Colonic mucosa (tissue), 4 donors: ENCODE results near the gene ASPG. TPM values are rescaled to one million over a fixed set of nuclear protein-coding genes. Genes with fewer than 3 reads are reported as not detected.

ENCODE experiments used
- DNase-seq: peaks from one replicate; pipeline ENCODE4 v3.0.0-alpha.2; 2020
- H3K27ac ChIP-seq: fragments of 200-600 bp; one replicate; pipeline ENCODE4 v1.8.0; 2021
- H3K27me3 ChIP-seq: fragments of 200-600 bp; one replicate; pipeline ENCODE4 v1.8.0; 2021
- H3K36me3 ChIP-seq: fragments of 200-600 bp; one replicate; pipeline ENCODE4 v1.8.0; 2021
- H3K4me1 ChIP-seq: fragments of 200-600 bp; one replicate; pipeline ENCODE4 v1.8.0; 2021; ENCODE audit warnings: mild to moderate bottlenecking
- H3K4me3 ChIP-seq: fragments of 200-600 bp; one replicate; pipeline ENCODE4 v1.8.0; 2021
- H3K9ac ChIP-seq, 2 donors: one replicate each; pipeline ENCODE4 v1.7.0; 2013; ENCODE audit warnings: control low read depth in 2 of 2, low read depth in 2 of 2, low read length in 2 of 2
- H3K9me3 ChIP-seq: fragments of 200-600 bp; one replicate; pipeline ENCODE4 v1.8.0; 2021
- intact Hi-C: fragments of 100-400 bp; cut with DNase I; formaldehyde crosslinking; loops from one replicate; pipeline ENCODE4 v1.14.1; 2022
- total RNA-seq, 2 donors: library from RNA; stranded (reverse); fragmentation: NEBNext Ultra II Directional in 1 of 2; extraction: Animal tissue kit (Norgen Biotek cat#: 25700) in 1 of 2; gene quantifications; one replicate each; pipeline ENCODE4 v1.2.1, GENCODE V29; 2021
- TF ChIP-seq, protein P1 (sequence below): fragments of 200-600 bp; IDR thresholded peaks from one replicate; pipeline ENCODE4 v1.8.0; 2022; ENCODE audit warnings: antibody characterized with exemption, mild to moderate bottlenecking
- donor health status: healthy.
- donor health status: DM: no; HTN: no; CAD: no.
- donor health status: DM: no; HTN: no; CAD: no.

ASPG gene
- total RNA-seq, 2 donors from 2014 or later: 1.4 to 7.5 TPM

DNA sequence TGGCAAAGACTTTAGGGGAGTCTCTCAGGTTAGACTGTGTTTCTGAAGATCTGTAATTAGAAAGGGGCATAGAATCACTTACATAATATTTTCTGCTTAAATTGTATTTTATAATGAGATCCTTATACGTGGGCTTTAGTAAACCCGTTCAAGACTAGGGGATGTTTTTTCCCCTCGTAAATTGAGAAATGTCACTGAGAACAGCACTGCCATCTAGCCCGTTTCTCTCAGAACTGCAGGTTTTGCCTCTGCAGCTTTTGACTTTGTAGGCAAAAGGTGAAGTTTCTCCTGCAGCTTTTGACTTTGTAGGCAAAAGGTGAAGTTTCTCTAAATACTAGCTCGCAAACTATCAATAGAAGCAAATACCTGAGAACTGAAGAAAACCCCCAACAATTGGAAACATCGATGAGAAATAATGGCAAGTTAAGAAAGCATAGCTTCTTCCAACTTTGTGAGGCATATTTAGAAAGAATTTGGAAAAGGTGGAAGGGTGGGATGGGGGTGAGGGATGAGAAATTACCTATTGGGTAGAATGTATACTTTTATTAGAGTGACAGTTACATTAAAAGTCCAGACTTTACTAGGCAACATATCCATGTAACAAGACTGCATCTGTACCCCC, 9.9 kb upstream of the ASPG start:
- no peaks in the 10 kb centered on the region for H3K9me3 ChIP-seq
- TF ChIP-seq, protein P1, sequence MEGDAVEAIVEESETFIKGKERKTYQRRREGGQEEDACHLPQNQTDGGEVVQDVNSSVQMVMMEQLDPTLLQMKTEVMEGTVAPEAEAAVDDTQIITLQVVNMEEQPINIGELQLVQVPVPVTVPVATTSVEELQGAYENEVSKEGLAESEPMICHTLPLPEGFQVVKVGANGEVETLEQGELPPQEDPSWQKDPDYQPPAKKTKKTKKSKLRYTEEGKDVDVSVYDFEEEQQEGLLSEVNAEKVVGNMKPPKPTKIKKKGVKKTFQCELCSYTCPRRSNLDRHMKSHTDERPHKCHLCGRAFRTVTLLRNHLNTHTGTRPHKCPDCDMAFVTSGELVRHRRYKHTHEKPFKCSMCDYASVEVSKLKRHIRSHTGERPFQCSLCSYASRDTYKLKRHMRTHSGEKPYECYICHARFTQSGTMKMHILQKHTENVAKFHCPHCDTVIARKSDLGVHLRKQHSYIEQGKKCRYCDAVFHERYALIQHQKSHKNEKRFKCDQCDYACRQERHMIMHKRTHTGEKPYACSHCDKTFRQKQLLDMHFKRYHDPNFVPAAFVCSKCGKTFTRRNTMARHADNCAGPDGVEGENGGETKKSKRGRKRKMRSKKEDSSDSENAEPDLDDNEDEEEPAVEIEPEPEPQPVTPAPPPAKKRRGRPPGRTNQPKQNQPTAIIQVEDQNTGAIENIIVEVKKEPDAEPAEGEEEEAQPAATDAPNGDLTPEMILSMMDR: no peak
- no peak for DNase-seq
- intact Hi-C loops: loop anchor here (5.0 kb wide), 1 partner anchor 562 kb away; no protein-coding TSS in a partner anchor
- H3K4me1 ChIP-seq: peaks cover 1% of the 10 kb centered on the region
- H3K36me3 ChIP-seq: no peaks in the 10 kb centered on the region
- H3K27me3 ChIP-seq: no peaks in the 10 kb centered on the region
- no peak overlapping the region for H3K9ac ChIP-seq
- no peak overlapping the region for H3K4me3 ChIP-seq
- no peak overlapping the region for H3K27ac ChIP-seq

DNA sequence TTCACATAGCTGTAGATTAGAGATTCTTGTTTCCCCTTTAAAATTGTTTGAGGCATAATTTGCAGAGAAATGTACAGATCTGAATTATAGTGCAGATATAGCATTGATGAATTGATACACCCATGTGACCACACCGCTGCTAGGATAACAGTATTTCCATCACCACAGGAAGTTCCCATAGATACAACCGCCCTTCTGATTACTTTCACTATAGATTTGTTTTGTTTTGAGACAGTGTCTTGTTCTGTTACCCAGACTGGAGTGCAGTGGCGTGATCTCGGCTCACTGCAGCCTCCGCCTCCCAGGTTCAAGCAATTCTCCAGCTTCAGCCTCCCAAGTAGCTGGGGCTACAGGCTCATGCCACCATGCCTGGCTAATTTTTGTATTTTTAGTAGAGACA, 8.8 kb upstream of the ASPG start:
- no peak overlapping the region for H3K4me3 ChIP-seq
- no peak overlapping the region for H3K27ac ChIP-seq
- no peaks in the 10 kb centered on the region for H3K27me3 ChIP-seq
- H3K36me3 ChIP-seq: no peaks in the 10 kb centered on the region
- TF ChIP-seq, protein P1: no peak
- H3K4me1 ChIP-seq: peaks cover 11% of the 10 kb centered on the region
- H3K9ac ChIP-seq: no peak overlapping the region
- H3K9me3 ChIP-seq: no peaks in the 10 kb centered on the region
- intact Hi-C loops: loop anchor here (5.0 kb wide), 1 partner anchor 561 kb away; no protein-coding TSS in a partner anchor
- no peak for DNase-seq

DNA sequence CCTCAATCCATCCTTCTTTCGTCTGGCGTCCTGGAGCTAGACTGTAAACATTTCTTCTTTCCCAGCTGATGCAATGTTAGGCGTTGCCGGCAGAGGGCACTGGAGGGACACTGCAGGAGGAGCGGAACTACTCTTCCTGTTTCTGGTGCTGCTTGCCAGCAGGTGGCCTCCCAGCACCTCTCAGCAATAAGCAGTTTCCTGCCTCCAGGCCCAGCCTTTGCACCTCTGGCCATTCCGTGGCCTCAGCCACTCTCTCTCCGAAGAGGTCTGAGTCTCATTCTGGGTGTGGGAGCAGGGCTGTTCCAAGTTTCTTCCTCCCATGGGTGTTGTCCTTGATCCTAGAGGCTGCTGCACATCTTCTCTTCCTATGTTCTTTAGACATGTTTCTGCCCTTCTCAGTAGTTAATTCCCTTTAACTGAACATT, 7.5 kb upstream of the ASPG start:
- Histone ChIP-seq H3K4me3 (no peak overlapping the region), H3K27ac (no peak overlapping the region), H3K36me3 (no peaks in the 10 kb centered on the region), H3K4me1 (peaks cover 19% of the 10 kb centered on the region), H3K9ac (no peak overlapping the region), H3K9me3 (no peaks in the 10 kb centered on the region), H3K27me3 (no peaks in the 10 kb centered on the region)
- TF ChIP-seq, protein P1: peak; percentile 99
- peak; percentile 92 for DNase-seq
- intact Hi-C loops: loop anchor here (2.0 to 5.0 kb wide), 2 partner anchors 53 to 559 kb away; no protein-coding TSS in a partner anchor

DNA sequence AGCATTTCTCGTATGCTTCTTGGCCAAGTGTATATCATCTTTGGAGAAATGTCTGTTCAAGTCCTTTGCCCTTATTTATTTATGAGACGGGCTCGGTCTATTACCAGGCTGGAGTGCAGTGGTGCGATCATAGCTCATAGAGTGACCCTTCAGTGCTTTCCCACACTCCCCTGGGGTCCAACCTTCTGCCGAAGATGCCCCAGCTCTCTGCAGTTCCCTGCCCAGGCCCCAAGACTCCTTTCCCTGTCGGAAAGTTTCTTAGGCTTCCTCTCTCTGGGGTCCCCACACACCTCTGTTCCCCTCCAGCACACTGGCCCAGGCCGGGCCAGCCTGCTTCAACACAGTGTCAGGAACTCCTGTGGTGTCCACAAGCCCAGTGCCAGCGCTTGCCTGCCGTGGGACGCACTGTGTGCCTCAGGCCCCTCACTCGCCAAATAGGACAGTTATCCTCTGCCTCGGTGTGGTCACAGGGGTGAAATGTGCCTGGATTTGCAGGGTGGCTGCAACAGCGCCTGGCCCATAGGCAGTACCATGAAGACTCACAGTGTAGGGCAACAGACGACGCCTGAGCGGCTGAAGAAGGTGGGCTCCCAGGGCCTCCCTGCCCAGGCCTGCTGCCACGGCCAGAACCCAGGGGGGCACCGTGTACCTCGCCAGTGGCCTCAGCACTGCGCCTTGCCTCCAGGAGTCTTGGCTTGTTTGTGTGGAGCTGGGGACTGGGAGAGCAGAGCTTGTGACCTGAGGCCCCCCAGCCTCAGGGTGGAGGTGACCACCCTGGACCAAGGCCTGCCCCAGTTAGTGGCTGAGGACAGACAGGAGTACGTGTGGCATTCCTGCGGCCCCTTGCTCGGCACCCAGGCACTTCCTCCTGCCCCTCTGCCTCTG, 4.9 kb upstream of the ASPG start:
- H3K9me3 ChIP-seq: no peaks in the 10 kb centered on the region
- H3K4me1 ChIP-seq: peaks cover 28% of the 10 kb centered on the region
- no peaks in the 10 kb centered on the region for H3K36me3 ChIP-seq
- H3K27ac ChIP-seq: peak overlapping the region; percentile 69
- peak overlapping the region; percentile 45 to 82 for H3K9ac ChIP-seq
- intact Hi-C loops: no loop called here
- H3K27me3 ChIP-seq: no peaks in the 10 kb centered on the region
- DNase-seq: no peak
- TF ChIP-seq, protein P1: no peak
- H3K4me3 ChIP-seq: no peak overlapping the region

DNA sequence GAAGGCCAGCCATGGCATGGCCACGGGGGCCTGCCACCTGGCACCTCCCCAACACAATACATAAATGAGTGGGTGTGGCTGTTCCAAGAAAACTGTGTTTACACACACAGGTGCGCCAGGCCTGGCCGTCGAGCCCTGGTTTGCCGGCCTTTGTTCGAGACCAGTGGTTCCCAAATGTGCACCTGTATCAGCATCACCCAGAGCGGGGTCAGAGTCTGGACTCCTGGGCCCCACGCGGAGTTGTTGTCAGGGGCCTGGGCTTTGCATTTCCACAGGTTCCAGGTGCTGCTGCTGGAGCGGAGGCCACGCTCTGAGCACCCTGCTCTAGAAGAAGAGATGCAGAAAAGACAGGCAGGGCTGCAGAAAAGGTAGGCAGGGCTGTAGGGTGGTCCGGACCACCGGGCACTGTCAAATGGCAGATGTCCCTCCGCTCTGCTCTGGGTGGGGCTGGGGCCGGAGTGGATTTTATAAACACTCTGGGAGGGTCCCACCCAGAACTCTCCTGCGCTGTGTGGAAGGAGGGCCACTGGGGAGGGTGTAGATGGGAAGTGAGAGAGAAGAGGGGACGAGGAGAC, 4.2 kb upstream of the ASPG start:
- DNase-seq: peak; percentile 87
- H3K27me3 ChIP-seq: peaks cover 5% of the 10 kb centered on the region
- intact Hi-C loops: no loop called here
- TF ChIP-seq, protein P1: no peak
- no peaks in the 10 kb centered on the region for H3K9me3 ChIP-seq
- peak overlapping the region; percentile 69 for H3K27ac ChIP-seq
- H3K9ac ChIP-seq: peak overlapping the region; percentile 48 to 82
- no peaks in the 10 kb centered on the region for H3K36me3 ChIP-seq
- H3K4me1 ChIP-seq: peaks cover 32% of the 10 kb centered on the region
- no peak overlapping the region for H3K4me3 ChIP-seq
